GM10847 (cell line): ENCODE measurements around the gene GPC1.

Source experiments
- POLR2A ChIP-seq: IDR thresholded peaks from 2 replicates; pipeline ENCODE4 v1.6.1; 2011; ENCODE audit not compliant: insufficient read length; ENCODE audit errors: extremely low read depth

Gene GPC1

GRCh38 chr2:240459401-240460252 is 24.2 kb downstream of the GPC1 start:
- TF ChIP-seq POLR2A: no peak

- no peak for TF ChIP-seq POLR2A
Measured at GRCh38 chr2:240460253-240460711, 24.8 kb downstream of the GPC1 start.

- no peak for TF ChIP-seq POLR2A
Measured at GRCh38 chr2:240460781-240461431, 25.4 kb downstream of the GPC1 start.

- TF ChIP-seq POLR2A: no peak
Measured at GRCh38 chr2:240461471-240462072, 26.1 kb downstream of the GPC1 start.

- no peak for TF ChIP-seq POLR2A
Measured at GRCh38 chr2:240462073-240462706, 26.7 kb downstream of the GPC1 start.

GRCh38 chr2:240462707-240463273 is 27.3 kb downstream of the GPC1 start:
- no peak for TF ChIP-seq POLR2A

- TF ChIP-seq POLR2A: no peak
Measured at GRCh38 chr2:240463274-240463865, 27.9 kb downstream of the GPC1 start.

- TF ChIP-seq POLR2A: no peak
Measured at GRCh38 chr2:240463866-240464481, 28.5 kb downstream of the GPC1 start.

- TF ChIP-seq POLR2A: no peak
Measured at GRCh38 chr2:240464514-240465241, 29.2 kb downstream of the GPC1 start.

- no peak for TF ChIP-seq POLR2A
Measured at GRCh38 chr2:240465268-240465764, 29.9 kb downstream of the GPC1 start.

GRCh38 chr2:240465765-240466578 is 30.5 kb downstream of the GPC1 start:
- no peak for TF ChIP-seq POLR2A

- no peak for TF ChIP-seq POLR2A
Measured at GRCh38 chr2:240466579-240467148, 31.2 kb downstream of the GPC1 start.
